IMR-90 (cell line): ENCODE measurements around the gene ZNF410. TPM values are rescaled to one million over a fixed set of nuclear protein-coding genes. Genes with fewer than 3 reads are reported as not detected.

ENCODE experiments used
- ATAC-seq: fragments of 200-7000 bp; cut with Tn5 transposase; 2 replicates; pipeline ENCODE4 v1.9.1; 2020; ENCODE audit warnings: low read depth, mild to moderate bottlenecking, moderate library complexity
- BruUV-seq: library from RNA; stranded (reverse); fragments of 400-500 nt; replicated peaks from 2 replicates; lab custom pipeline; 2021; lab: Mats Ljungman, UMichigan
- CTCF ChIA-PET: fragments of 300-600 bp; formaldehyde crosslinking; extraction: SDS; loops from one replicate; lab custom pipeline; 2021; ENCODE audit warnings: antibody characterized with exemption; lab: Yijun Ruan, JAX
- POLR2A ChIA-PET: fragments of 300-600 bp; sonication (Branson Sonifier 250); formaldehyde crosslinking; loops from one replicate; lab custom pipeline; 2022; ENCODE audit warnings: antibody characterized with exemption; ENCODE audit not compliant: unreplicated experiment; lab: Charles Lee
- DNase-seq: peaks from one replicate; pipeline ENCODE4 v3.0.0; 2013
- H2AFZ ChIP-seq: replicated peaks from 2 replicates; pipeline ENCODE3; 2013; ENCODE audit warnings: low read length, mild to moderate bottlenecking; ENCODE audit not compliant: poor library complexity
- H2AK5ac ChIP-seq: 2 replicates; pipeline ENCODE4 v1.6.1; 2013; ENCODE audit warnings: low read depth, low read length, inconsistent platforms
- H2AK9ac ChIP-seq: replicated peaks from 2 replicates; pipeline ENCODE3; 2013; ENCODE audit warnings: mild to moderate bottlenecking, low read depth, low read length, moderate library complexity; ENCODE audit not compliant: poor library complexity
- H2BK120ac ChIP-seq: 2 replicates; pipeline ENCODE4 v1.6.1; 2013; ENCODE audit warnings: low read depth, low read length, inconsistent platforms
- H2BK15ac ChIP-seq: 3 replicates; pipeline ENCODE4 v1.6.1; 2013; ENCODE audit warnings: low read depth, low read length, inconsistent platforms
- H2BK20ac ChIP-seq: 2 replicates; pipeline ENCODE4 v1.6.1; 2013; ENCODE audit warnings: low read depth, mild to moderate bottlenecking, inconsistent platforms, low read length, moderate library complexity
- H2BK5ac ChIP-seq: 2 replicates; pipeline ENCODE4 v1.6.1; 2013; ENCODE audit warnings: mild to moderate bottlenecking, low read depth, low read length, inconsistent platforms; ENCODE audit not compliant: poor library complexity, severe bottlenecking
- H3K14ac ChIP-seq: replicated peaks from 2 replicates; pipeline ENCODE4 v1.6.1; 2013; ENCODE audit warnings: low read depth, low read length, inconsistent platforms
- H3K18ac ChIP-seq: 2 replicates; pipeline ENCODE4 v1.6.1; 2013; ENCODE audit warnings: low read depth, low read length, control low read depth
- H3K23ac ChIP-seq: 2 replicates; pipeline ENCODE4 v1.6.1; 2013; ENCODE audit warnings: low read depth, low read length, inconsistent platforms
- H3K27ac ChIP-seq: 2 replicates; pipeline ENCODE4 v1.5.1; 2013; ENCODE audit warnings: mild to moderate bottlenecking, control low read depth, low read length; ENCODE audit not compliant: insufficient read depth
- H3K27me3 ChIP-seq: 2 replicates; pipeline ENCODE4 v1.6.1; 2013; ENCODE audit warnings: low read length; ENCODE audit not compliant: control insufficient read depth, insufficient read depth
- H3K36me3 ChIP-seq: 2 replicates; pipeline ENCODE4 v1.6.1; 2013; ENCODE audit warnings: low read length, mixed read lengths; ENCODE audit not compliant: control insufficient read depth, insufficient read depth
- H3K4ac ChIP-seq: 2 replicates; pipeline ENCODE4 v1.6.1; 2013; ENCODE audit warnings: low read depth, low read length, inconsistent platforms
- H3K4me1 ChIP-seq: 2 replicates; pipeline ENCODE4 v1.6.1; 2013; ENCODE audit warnings: low read length, mixed read lengths; ENCODE audit not compliant: control insufficient read depth, insufficient read depth
- H3K4me2 ChIP-seq: 2 replicates; pipeline ENCODE4 v1.6.1; 2013; ENCODE audit warnings: low read depth, mild to moderate bottlenecking, control low read depth, low read length, moderate library complexity
- H3K4me3 ChIP-seq: 2 replicates; pipeline ENCODE4 v1.5.1; 2013; ENCODE audit warnings: low read depth, mild to moderate bottlenecking, control low read depth, low read length, moderate library complexity; ENCODE audit not compliant: insufficient read depth
- H3K56ac ChIP-seq: 2 replicates; pipeline ENCODE4 v1.6.1; 2013; ENCODE audit warnings: low read length, inconsistent platforms; ENCODE audit not compliant: insufficient read depth; ENCODE audit errors: extremely low read depth
- H3K79me1 ChIP-seq, 2 experiments: 2 replicates each; pipeline ENCODE4 v1.6.1; 2013; ENCODE audit warnings: low read length in 2 of 2, inconsistent platforms in 1 of 2, low read depth in 1 of 2
- H3K9ac ChIP-seq: 2 replicates; pipeline ENCODE4 v1.6.1; 2013; ENCODE audit warnings: low read depth, low read length, control low read depth
- H3K9me1 ChIP-seq: 2 replicates; pipeline ENCODE4 v1.6.1; 2013; ENCODE audit warnings: low read length, inconsistent platforms; ENCODE audit not compliant: insufficient read depth
- H3K9me3 ChIP-seq: 2 replicates; pipeline ENCODE4 v1.6.1; 2013; ENCODE audit warnings: low read length; ENCODE audit not compliant: control insufficient read depth, insufficient read depth
- H4K20me1 ChIP-seq: 2 replicates; pipeline ENCODE4 v1.6.1; 2013; ENCODE audit warnings: low read length, inconsistent platforms; ENCODE audit not compliant: insufficient read depth
- H4K5ac ChIP-seq: 2 replicates; pipeline ENCODE4 v1.6.1; 2013; ENCODE audit warnings: mild to moderate bottlenecking, low read depth, low read length, control low read depth
- H4K8ac ChIP-seq, 2 experiments: 2 replicates each; pipeline ENCODE4 v1.6.1; 2013; ENCODE audit warnings: low read depth in 2 of 2, low read length in 2 of 2, control low read depth in 1 of 2, inconsistent platforms in 1 of 2
- H4K91ac ChIP-seq: 2 replicates; pipeline ENCODE4 v1.6.1; 2013; ENCODE audit warnings: low read depth, low read length, inconsistent platforms; ENCODE audit not compliant: insufficient read depth
- BHLHE40 ChIP-seq: fragments of 150-350 bp; IDR thresholded peaks from 2 replicates; pipeline ENCODE4 v1.6.1; 2016; ENCODE audit warnings: mild to moderate bottlenecking, low read depth, low read length
- CEBPB ChIP-seq: IDR thresholded peaks from 2 replicates; pipeline ENCODE4 v1.6.1; 2012; ENCODE audit warnings: low read depth, low read length, improper control_type of control experiment
- CHD1 ChIP-seq: IDR thresholded peaks from 2 replicates; pipeline ENCODE4 v1.6.1; 2012; ENCODE audit warnings: low read depth, low read length, improper control_type of control experiment
- CTCF ChIP-seq: conservative IDR thresholded peaks from 2 replicates; pipeline ENCODE4 v1.5.1; 2012; ENCODE audit warnings: mild to moderate bottlenecking, low read depth, low read length, improper control_type of control experiment
- ELK1 ChIP-seq: fragments of 150-350 bp; IDR thresholded peaks from 2 replicates; pipeline ENCODE4 v1.6.1; 2016; ENCODE audit warnings: low read depth, mild to moderate bottlenecking, low read length, moderate library complexity, borderline replicate concordance
- FOS ChIP-seq: fragments of 150-350 bp; IDR thresholded peaks from 2 replicates; pipeline ENCODE4 v1.6.1; 2016; ENCODE audit warnings: low read depth, low read length
- MAFK ChIP-seq: IDR thresholded peaks from 2 replicates; pipeline ENCODE4 v1.6.1; 2012; ENCODE audit warnings: low read depth, low read length, improper control_type of control experiment
- MAZ ChIP-seq: IDR thresholded peaks from 2 replicates; pipeline ENCODE4 v1.6.1; 2012; ENCODE audit warnings: low read depth, mild to moderate bottlenecking, low read length, improper control_type of control experiment, moderate library complexity, borderline replicate concordance
- MXI1 ChIP-seq: IDR thresholded peaks from 2 replicates; pipeline ENCODE4 v1.6.1; 2012; ENCODE audit warnings: low read depth, mild to moderate bottlenecking, low read length, moderate library complexity, borderline replicate concordance
- NFE2L2 ChIP-seq: fragments of 150-350 bp; IDR thresholded peaks from 2 replicates; pipeline ENCODE4 v1.6.1; 2016; ENCODE audit warnings: low read depth, mild to moderate bottlenecking, low read length
- POLR2A ChIP-seq: IDR thresholded peaks from 2 replicates; pipeline ENCODE4 v1.6.1; 2012; ENCODE audit warnings: mild to moderate bottlenecking, low read depth, low read length
- RAD21 ChIP-seq: IDR thresholded peaks from 2 replicates; pipeline ENCODE4 v1.6.1; 2012; ENCODE audit warnings: low read length, improper control_type of control experiment
- RCOR1 ChIP-seq: IDR thresholded peaks from 2 replicates; pipeline ENCODE4 v1.6.1; 2012; ENCODE audit warnings: mild to moderate bottlenecking, low read length, improper control_type of control experiment; ENCODE audit not compliant: insufficient replicate concordance
- RFX5 ChIP-seq: IDR thresholded peaks from 2 replicates; pipeline ENCODE4 v1.8.0; 2012; ENCODE audit warnings: low read depth, mild to moderate bottlenecking, low read length, moderate library complexity
- SMC3 ChIP-seq: fragments of 150-350 bp; IDR thresholded peaks from 2 replicates; pipeline ENCODE4 v1.6.1; 2016; ENCODE audit warnings: low read depth, mild to moderate bottlenecking, antibody characterized with exemption, low read length, moderate library complexity
- USF2 ChIP-seq: fragments of 150-350 bp; IDR thresholded peaks from 2 replicates; pipeline ENCODE4 v1.6.1; 2017; ENCODE audit warnings: mild to moderate bottlenecking, antibody characterized with exemption, low read length, low read depth
- WGBS, 2 experiments: methylation state at CpG; one replicate each; pipeline versions ENCODE4 v1.1.5 to v1.1.7; 2013; ENCODE audit warnings: missing lambda C conversion rate in 2 of 2; ENCODE audit not compliant: insufficient read length in 1 of 2; ENCODE audit errors: extremely low coverage in 2 of 2; 5-methylcytosine and 5-hydroxymethylcytosine counted together
- dilution Hi-C: fragments of 300-500 bp; cut with HindIII; formaldehyde crosslinking; loops from one replicate; pipeline ENCODE4 v1.14.3; 2018; ENCODE audit warnings: low sequenced_read_pairs; ENCODE audit not compliant: unreplicated experiment
- in situ Hi-C: fragments of 300-500 bp; cut with MboI; formaldehyde crosslinking; loops from 3 replicates; pipeline ENCODE4 v1.14.3; 2019; ENCODE audit warnings: low sequenced_read_pairs, inconsistent platforms, mixed read lengths
- intact Hi-C: fragments of 100-400 bp; cut with micrococcal nuclease; formaldehyde crosslinking; loops from 2 replicates; pipeline ENCODE4 v1.10.0; 2022
- polyA plus RNA-seq, 3 experiments: library from polyadenylated mRNA; depleted of rRNA; stranded (reverse); fragments of >200 nt; gene quantifications; 2 replicates each; pipeline ENCODE4 v1.2.3, GENCODE V29; 2012; ENCODE audit warnings: low replicate concordance in 1 of 3
- total RNA-seq: library from RNA; depleted of rRNA; stranded (reverse); fragments of >200 nt; gene quantifications from 2 replicates; pipeline ENCODE4 v1.2.3, GENCODE V29; 2012

Gene ZNF410
- total and polyA plus RNA-seq, 2 of the 4 experiments (the other 2 are of a cell fraction) = 27.9 to 89.1 TPM

GRCh38 chr14:73961192-73961591, 74.5 kb downstream of the ZNF410 start:
- H3K36me3 ChIP-seq = peaks cover 41% of the 10 kb centered on the region
- POLR2A ChIA-PET = no interaction called here
- intact Hi-C loops = no loop called here

More at GRCh38 chr14:73961192-73961591, 74.5 kb downstream of the ZNF410 start:
- dilution Hi-C loops = no loop called here
- no peak overlapping the region for H3K9ac ChIP-seq
- H3K4ac ChIP-seq = no peak overlapping the region
- peaks cover 4% of the 10 kb centered on the region; the same call in 1 of the 2 replicates for H3K9me1 ChIP-seq
- H3K18ac ChIP-seq = no peak overlapping the region
- no peak overlapping the region for H4K5ac ChIP-seq
- H3K23ac ChIP-seq = no peak overlapping the region
- TF ChIP-seq CTCF (no peak), NFE2L2 (no peak), RFX5 (no peak), MAFK (no peak), MXI1 (no peak), MAZ (no peak), FOS (no peak), RCOR1 (no peak), CHD1 (no peak), RAD21 (no peak), BHLHE40 (no peak), SMC3 (no peak), ELK1 (no peak), CEBPB (no peak), POLR2A (no peak), USF2 (no peak)
- no peak overlapping the region for H2AK5ac ChIP-seq
- no peak overlapping the region for H3K56ac ChIP-seq
- no peak overlapping the region for H3K27ac ChIP-seq
- no peaks in the 10 kb centered on the region for H4K20me1 ChIP-seq
- no peak overlapping the region for H2AK9ac ChIP-seq
- 67% methylated on average over 1 of the region's 12 CpGs; no CpG with 5 or more reads in 1 of the 2 experiments for WGBS, 2 experiments
- no peak overlapping the region for H2BK120ac ChIP-seq
- H3K4me1 ChIP-seq = no peaks in the 10 kb centered on the region
- no peak for ATAC-seq
- H3K9me3 ChIP-seq = no peaks in the 10 kb centered on the region
- no peak overlapping the region for H2AFZ ChIP-seq
- no peak overlapping the region for H2BK20ac ChIP-seq
- BruUV-seq = no TSS peak
- peaks cover 0 to 3% of the 10 kb centered on the region in 2 experiments; a peak in 1 of 4 replicates for H3K79me1 ChIP-seq
- H4K8ac ChIP-seq = no peak overlapping the region
- CTCF ChIA-PET = interaction anchor here (0.7 kb wide), 1 partner anchor 16 kb away, joined by 9 read pairs; no protein-coding TSS in a partner anchor
- no peak overlapping the region for H2BK15ac ChIP-seq
- no peak overlapping the region for H3K14ac ChIP-seq
- H4K91ac ChIP-seq = no peak overlapping the region
- DNase-seq = no peak
- H3K4me2 ChIP-seq = no peak overlapping the region
- in situ Hi-C loops = no loop called here
- H2BK5ac ChIP-seq = no peak overlapping the region
- no peaks in the 10 kb centered on the region for H3K27me3 ChIP-seq
- H3K4me3 ChIP-seq = no peak overlapping the region
